Loucy (cell line): ENCODE data around the gene SSH2.

ENCODE experiments used
- H2AFZ ChIP-seq: fragments of 200-600 bp; sonication (generic); 2 replicates; pipeline ENCODE4 v1.6.0; 2016; ENCODE audit warnings: antibody characterized with exemption, mild to moderate bottlenecking, low read length, moderate library complexity
- H3F3A ChIP-seq: fragments of 200-600 bp; 2 replicates; pipeline ENCODE4 v1.6.0; 2016; ENCODE audit warnings: antibody characterized with exemption, low read depth, mild to moderate bottlenecking
- H3K27me3 ChIP-seq: fragments of 200-600 bp; sonication (generic); 2 replicates; pipeline ENCODE4 v1.6.1; 2014; ENCODE audit warnings: low read length, mild to moderate bottlenecking; ENCODE audit not compliant: insufficient read depth, poor library complexity, severe bottlenecking
- H3K36me3 ChIP-seq: fragments of 200-600 bp; sonication (generic); 2 replicates; pipeline ENCODE4 v1.6.1; 2016; ENCODE audit warnings: low read length; ENCODE audit not compliant: insufficient read depth
- H3K4me1 ChIP-seq: fragments of 200-600 bp; sonication (generic); 2 replicates; pipeline ENCODE4 v1.5.1; 2014; ENCODE audit warnings: low read length, mild to moderate bottlenecking; ENCODE audit not compliant: insufficient read depth, poor library complexity, severe bottlenecking
- H3K4me2 ChIP-seq: fragments of 200-600 bp; sonication (generic); 2 replicates; pipeline ENCODE4 v1.6.0; 2014; ENCODE audit warnings: antibody characterized with exemption, low read length, low read depth, mild to moderate bottlenecking; ENCODE audit not compliant: poor library complexity, severe bottlenecking
- H3K4me3 ChIP-seq: fragments of 200-600 bp; sonication (generic); 2 replicates; pipeline ENCODE4 v1.5.1; 2014; ENCODE audit warnings: low read length, mild to moderate bottlenecking, mixed read lengths; ENCODE audit not compliant: poor library complexity, severe bottlenecking
- H3K79me2 ChIP-seq: fragments of 200-600 bp; sonication (generic); 2 replicates; pipeline ENCODE4 v1.6.1; 2014; ENCODE audit warnings: low read length; ENCODE audit not compliant: insufficient read depth
- H3K9ac ChIP-seq: fragments of 200-600 bp; sonication (generic); 2 replicates; pipeline ENCODE4 v1.6.0; 2014; ENCODE audit warnings: mild to moderate bottlenecking, low read depth, low read length, moderate library complexity; ENCODE audit not compliant: poor library complexity, severe bottlenecking
- H3K9me2 ChIP-seq: fragments of 200-600 bp; sonication (generic); replicated peaks from 2 replicates; pipeline ENCODE4 v1.6.1; 2016; ENCODE audit warnings: low read depth, low read length, mixed read lengths
- H3K9me3 ChIP-seq: fragments of 200-600 bp; sonication (generic); 2 replicates; pipeline ENCODE4 v1.6.1; 2014; ENCODE audit warnings: mild to moderate bottlenecking, antibody characterized with exemption, low read length, low read depth; ENCODE audit not compliant: insufficient read depth
- H4K20me1 ChIP-seq: fragments of 200-600 bp; sonication (generic); 2 replicates; pipeline ENCODE4 v1.6.0; 2014; ENCODE audit warnings: antibody characterized with exemption, low read length, mild to moderate bottlenecking; ENCODE audit not compliant: insufficient read depth, poor library complexity, severe bottlenecking
- EZH2phosphoT487 ChIP-seq: fragments of 200-600 bp; IDR thresholded peaks from 2 replicates; pipeline ENCODE4 v1.6.1; 2018; ENCODE audit warnings: antibody characterized with exemption, mild to moderate bottlenecking, moderate library complexity, borderline replicate concordance
- TF ChIP-seq, protein P1 (sequence below): fragments of 200-600 bp; sonication (generic); conservative IDR thresholded peaks from 2 replicates; pipeline ENCODE4 v1.5.1; 2014; ENCODE audit warnings: mild to moderate bottlenecking, antibody characterized with exemption, low read length

The SSH2 gene

DNA sequence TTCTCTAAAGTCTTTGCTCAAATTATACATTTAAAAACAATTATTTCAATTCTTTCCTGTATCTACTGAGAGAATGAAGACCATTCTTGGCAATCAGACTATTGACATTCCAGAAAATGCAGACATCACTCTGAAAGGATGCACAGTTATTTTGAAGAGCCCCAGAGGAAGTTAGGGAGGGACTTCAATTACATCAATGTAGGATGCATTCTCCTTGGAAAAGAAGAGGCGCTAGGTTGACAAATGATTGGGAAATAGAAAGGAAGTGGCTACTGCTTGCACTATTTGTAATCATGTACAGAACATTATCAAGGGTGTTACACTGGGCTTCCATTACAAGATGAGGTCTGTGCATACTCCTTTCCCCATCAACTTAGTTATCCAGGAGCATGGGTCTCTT lies 74.3 kb downstream of the SSH2 start:
- no peak overlapping the region for H3K4me2 ChIP-seq
- H3K4me3 ChIP-seq, result no peak overlapping the region
- no peaks in the 10 kb centered on the region for H3K4me1 ChIP-seq
- no peak overlapping the region for H2AFZ ChIP-seq
- H3K27me3 ChIP-seq, result no peaks in the 10 kb centered on the region
- H3F3A ChIP-seq, result no peaks in the 10 kb centered on the region
- H3K9ac ChIP-seq, result no peak overlapping the region
- H3K79me2 ChIP-seq, result peaks cover 69% of the 10 kb centered on the region
- H3K9me2 ChIP-seq, result no peaks in the 10 kb centered on the region
- H3K9me3 ChIP-seq, result peaks cover 6% of the 10 kb centered on the region; the same call in 1 of the 2 replicates
- H3K36me3 ChIP-seq, result no peaks in the 10 kb centered on the region
- peaks cover 4% of the 10 kb centered on the region for H4K20me1 ChIP-seq
- no peak for TF ChIP-seq EZH2phosphoT487
- TF ChIP-seq, protein P1, sequence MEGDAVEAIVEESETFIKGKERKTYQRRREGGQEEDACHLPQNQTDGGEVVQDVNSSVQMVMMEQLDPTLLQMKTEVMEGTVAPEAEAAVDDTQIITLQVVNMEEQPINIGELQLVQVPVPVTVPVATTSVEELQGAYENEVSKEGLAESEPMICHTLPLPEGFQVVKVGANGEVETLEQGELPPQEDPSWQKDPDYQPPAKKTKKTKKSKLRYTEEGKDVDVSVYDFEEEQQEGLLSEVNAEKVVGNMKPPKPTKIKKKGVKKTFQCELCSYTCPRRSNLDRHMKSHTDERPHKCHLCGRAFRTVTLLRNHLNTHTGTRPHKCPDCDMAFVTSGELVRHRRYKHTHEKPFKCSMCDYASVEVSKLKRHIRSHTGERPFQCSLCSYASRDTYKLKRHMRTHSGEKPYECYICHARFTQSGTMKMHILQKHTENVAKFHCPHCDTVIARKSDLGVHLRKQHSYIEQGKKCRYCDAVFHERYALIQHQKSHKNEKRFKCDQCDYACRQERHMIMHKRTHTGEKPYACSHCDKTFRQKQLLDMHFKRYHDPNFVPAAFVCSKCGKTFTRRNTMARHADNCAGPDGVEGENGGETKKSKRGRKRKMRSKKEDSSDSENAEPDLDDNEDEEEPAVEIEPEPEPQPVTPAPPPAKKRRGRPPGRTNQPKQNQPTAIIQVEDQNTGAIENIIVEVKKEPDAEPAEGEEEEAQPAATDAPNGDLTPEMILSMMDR, result no peak

DNA sequence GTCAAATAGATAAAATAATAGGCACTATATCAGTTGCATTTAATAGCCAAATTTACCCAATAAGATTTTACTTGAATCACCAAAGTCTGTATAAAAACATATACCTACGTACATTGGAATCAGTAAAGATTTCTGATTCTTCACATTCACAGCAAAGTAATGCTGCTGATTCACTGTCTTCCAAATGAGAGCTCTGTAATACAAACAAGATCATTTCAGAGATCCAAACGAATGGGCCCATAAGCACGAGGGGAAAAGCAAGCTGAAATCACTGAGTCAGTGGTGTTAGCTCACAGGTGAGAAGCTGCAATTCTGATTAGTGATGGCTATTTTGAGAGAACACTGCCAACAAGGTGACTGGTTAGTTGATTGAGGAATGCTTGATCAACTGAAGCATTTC lies 81.3 kb downstream of the SSH2 start:
- Histone ChIP-seq H3K9ac (no peak overlapping the region), H2AFZ (no peak overlapping the region), H3K79me2 (peaks cover 47% of the 10 kb centered on the region), H3K4me3 (no peak overlapping the region), H4K20me1 (peaks cover 8% of the 10 kb centered on the region), H3K27me3 (no peaks in the 10 kb centered on the region), H3K9me3 (no peaks in the 10 kb centered on the region), H3K4me1 (peaks cover 8% of the 10 kb centered on the region), H3F3A (no peaks in the 10 kb centered on the region), H3K9me2 (no peaks in the 10 kb centered on the region), H3K36me3 (peaks cover 8% of the 10 kb centered on the region; the same call in 1 of the 2 replicates), H3K4me2 (no peak overlapping the region)
- TF ChIP-seq, protein P1, result no peak
- TF ChIP-seq EZH2phosphoT487, result no peak

DNA sequence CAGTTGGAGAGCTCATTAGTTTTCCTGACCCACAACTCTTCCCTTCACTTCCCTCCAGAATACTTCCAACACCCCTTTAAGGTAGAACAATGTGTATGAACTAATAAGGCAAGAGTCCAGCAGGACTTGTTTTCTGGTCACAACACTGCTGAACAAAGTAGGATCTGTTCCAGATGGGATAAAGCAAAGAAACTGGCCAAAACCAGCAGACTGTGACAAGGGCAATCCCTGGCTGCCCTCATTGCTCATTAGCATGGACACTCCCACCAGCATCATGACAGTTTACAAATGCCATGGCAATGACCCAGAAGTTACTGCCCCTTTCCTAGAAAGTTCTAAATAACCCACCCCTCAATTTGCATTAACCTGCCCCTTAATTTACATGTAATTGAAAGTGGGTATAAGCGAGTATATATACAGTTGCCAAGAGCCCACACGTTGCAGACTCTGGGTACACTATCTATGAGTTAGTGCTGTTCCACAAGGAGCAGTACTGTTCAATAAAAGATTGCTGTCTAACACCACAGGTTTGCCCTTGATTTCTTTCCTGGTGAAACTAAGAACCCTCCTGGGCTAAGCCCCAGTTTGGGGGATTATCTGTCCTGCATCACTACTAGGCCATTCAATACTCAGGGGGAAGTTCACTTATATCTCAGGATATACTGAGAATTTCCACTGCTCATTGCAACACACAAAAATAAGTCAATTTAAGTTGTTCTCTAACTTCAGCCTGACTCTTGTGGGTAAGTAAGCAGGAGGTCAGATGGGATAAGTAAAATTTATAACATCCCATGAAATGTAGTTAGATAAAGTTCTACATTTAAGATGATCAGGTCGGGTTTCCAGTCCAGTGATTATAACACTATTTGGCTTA lies 82.3 kb downstream of the SSH2 start:
- Histone ChIP-seq H3K9me3 (no peaks in the 10 kb centered on the region), H3K36me3 (peaks cover 8% of the 10 kb centered on the region; the same call in 1 of the 2 replicates), H3K4me3 (no peak overlapping the region), H2AFZ (no peak overlapping the region), H3F3A (no peaks in the 10 kb centered on the region), H3K79me2 (peaks cover 38% of the 10 kb centered on the region), H3K4me1 (peaks cover 8% of the 10 kb centered on the region), H3K27me3 (no peaks in the 10 kb centered on the region), H4K20me1 (peaks cover 8% of the 10 kb centered on the region), H3K9me2 (no peaks in the 10 kb centered on the region), H3K4me2 (no peak overlapping the region), H3K9ac (no peak overlapping the region)
- TF ChIP-seq EZH2phosphoT487, result no peak
- TF ChIP-seq, protein P1, result no peak
